Activated CD4-positive, alpha-beta T cell treated with anti-CD3 and anti-CD28 coated beads for 1 hour (primary cell): Measurements from ENCODE around the gene CEP128.

Experiments used
- DNase-seq: peaks from one replicate; pipeline ENCODE4 v3.0.0-alpha.2; 2020

Gene CEP128

DNA sequence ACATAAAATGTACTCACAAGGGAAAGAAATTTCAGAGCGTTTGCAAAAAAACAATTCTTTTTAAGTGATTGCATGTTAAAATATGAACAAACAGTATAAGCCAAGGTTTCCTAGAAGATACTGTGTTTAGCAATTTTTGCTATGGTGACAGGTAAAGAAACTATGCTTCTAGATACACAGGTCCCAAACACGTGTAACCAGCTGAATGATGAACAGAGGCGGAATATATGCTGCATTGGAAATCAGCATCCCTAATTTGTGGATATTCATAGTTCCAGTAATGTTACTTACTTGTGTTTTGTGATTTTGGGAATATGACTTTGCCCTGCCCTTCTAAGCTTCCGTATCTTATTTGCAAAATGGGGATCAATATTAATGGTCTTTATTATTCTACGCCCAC lies 403.9 kb downstream of the CEP128 start:
- no peak for DNase-seq

DNA sequence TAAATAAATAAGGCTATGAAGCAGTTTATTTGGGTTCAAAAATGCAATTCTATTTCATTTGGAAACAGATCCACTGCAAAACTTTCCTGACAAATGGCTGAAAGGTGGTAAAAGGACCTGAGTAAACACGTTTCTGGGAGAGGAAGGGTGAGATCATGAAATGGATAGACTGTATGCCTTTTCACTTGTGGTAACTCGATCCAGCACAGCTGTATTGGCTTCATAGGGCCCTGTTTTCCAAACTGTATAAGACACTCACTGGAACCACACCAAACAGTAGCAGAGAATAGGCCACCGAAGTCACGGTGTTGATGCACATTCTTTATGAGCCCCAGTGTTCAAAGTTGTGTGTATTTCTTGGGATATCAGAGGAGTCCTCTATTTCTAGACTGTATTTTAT lies 405.1 kb downstream of the CEP128 start:
- no peak for DNase-seq

DNA sequence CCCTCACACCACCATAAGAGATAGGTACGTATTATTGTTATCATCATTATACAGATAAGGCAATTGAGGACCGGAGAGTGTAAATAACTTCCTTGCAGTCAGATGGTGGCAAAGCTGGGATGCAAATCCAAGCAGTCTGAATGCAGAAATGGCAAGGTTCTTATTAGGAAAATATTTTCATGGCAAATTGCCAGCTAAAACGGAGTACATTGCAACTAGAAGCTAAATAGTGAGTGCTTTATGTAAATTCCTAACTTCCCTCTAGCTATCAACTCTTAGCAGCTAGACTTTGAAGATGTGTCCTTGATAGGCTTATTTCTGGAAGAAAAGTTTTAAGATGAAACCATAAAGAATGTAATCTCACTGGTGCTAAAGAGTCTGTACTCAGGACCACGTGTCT lies 406.4 kb downstream of the CEP128 start:
- no peak for DNase-seq

DNA sequence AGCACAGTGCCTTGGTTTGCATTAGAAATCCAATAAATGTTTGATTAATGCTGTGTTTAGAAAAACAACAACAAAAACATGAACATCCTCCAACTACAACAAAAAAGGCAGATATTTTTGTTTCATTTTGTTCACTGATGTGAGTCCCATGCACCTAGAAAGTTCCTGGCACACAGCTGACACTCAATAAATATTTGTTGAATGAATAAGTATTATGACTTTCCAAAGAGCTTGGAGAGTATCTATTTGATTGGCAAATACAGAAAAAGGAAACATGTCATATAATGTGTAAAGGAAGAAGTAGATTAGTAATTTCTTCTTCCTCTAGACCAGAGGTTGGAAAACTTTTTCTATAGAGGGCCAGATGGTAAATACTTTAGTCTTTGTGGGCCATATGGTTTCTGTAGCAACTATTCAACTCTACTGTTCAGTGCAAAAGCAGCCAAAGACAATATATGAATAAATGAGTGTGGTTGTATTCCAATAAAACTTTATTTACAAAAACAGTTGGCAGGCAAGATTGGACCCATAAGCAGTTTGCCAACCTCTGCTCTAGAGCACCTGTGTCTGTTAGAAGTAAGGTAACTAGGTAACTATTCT lies 417.9 kb downstream of the CEP128 start:
- no peak for DNase-seq

DNA sequence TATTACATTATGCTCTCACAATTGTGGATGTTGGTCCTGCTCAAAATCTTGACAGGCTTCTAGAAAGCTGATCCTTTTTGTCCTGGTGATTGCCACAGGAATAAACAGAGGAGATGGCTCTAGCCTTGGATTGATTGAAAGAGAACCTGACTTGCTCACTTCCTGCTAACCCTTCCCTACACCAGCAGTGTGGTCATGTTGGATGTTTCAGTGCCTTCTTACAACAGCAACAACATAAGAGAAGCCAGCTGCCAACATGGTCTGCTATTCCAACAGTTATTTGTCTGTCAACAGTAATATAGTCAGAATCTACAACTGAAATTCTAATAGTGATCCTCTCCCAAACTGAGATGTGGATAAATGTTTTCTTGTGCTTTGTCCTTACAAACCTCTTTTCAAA lies 418.6 kb downstream of the CEP128 start:
- DNase-seq, result no peak

DNA sequence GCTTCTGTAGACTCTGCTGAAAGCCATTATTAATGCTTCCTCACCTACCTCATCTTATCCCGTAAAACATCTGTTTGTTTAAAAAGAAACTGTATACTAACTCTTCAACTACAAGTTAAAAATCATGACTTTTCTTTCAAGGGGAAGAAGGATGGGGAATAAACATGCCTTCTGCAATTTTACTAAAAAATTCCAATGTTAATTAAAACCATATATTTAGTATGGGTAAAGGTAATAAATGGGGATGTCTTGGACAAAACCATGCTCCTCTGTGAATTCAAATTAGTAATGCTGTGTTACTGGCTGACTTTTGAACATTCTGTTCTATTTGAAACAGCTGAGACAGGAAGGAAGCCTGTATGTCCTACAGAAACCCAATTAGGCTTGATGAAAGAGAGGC lies 419.1 kb downstream of the CEP128 start:
- DNase-seq, result no peak

DNA sequence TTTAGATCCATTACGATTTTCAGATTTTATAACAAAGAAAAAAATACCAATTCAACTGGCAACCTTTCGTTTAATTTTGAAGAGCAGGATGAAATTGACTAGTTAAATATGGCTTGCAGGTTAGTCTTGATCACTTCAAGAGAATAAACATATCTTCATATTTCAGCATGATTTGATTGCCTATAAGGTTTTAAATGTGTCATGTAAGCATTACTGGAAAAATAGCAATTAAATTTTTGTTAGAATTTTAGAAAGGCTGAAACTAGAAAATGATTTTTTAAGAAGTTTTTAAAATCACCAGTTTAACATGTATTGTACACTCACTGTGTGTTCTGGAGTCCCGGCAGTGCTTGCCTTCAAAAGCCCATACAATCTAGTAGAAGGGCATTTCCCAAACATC lies 420.1 kb downstream of the CEP128 start:
- DNase-seq, result no peak

DNA sequence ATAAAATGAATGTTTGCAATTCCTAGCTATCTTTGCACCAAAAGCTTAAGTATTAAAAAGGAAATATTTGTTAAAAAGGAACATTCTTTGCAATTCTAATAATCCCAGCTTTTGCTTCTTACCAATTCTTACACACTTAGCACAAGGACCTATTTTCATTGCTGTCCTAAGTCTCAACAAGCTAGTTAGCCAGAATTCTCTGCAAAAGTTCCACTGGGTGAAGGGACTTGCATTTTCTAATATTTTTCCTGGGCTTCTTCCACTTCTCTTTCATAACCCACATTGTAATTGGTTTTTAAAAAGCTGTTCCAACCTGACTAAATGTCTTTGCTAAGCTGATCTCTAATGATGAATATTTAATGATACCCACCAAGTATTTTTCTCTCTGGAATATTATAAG lies 422.5 kb downstream of the CEP128 start:
- no peak for DNase-seq

DNA sequence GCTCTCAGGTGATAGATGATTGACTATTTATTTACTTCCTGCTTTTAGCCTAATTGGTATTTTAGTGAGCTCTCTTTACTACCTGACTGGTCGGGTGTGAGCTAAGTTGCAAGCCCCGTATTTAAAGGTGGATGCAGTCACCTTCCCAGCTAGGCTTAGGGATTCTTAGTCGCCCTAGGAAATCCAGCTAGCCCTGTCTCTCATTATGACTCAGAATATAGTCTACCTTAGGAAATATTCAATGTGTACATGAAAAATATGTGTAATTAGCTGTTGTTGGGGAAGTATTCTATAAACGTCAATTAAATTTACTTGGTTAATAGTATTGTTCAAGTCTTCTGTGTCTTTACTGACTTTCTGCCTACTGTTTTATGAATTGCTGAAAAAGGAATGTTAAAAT lies 423.4 kb downstream of the CEP128 start:
- DNase-seq, result no peak

DNA sequence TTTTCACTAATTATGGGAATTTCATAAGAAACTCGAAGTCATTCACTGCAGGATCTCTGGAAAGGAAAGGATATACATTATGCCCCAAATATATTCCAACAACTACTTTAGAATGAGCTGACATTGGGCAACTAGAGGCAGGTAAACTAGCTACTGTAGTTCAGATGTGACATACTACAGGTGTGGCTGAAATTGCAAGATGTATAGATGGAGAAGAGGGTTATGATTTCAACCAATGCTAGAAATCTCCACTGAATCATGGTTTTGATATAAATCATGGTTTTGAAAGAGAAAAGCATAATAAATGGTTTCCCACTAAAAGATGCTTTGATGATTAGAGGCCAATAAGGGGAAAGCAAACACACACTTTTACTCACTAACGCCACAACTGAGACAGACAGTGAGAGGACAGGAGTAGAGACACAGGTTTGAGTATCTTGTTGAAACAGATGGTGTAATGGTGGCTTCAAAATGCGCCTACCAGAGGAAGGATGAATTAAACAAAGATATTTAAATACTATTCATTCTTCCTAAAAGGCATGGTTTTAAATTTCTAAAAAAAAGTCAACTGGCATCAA lies 434.2 kb downstream of the CEP128 start:
- DNase-seq, result no peak

DNA sequence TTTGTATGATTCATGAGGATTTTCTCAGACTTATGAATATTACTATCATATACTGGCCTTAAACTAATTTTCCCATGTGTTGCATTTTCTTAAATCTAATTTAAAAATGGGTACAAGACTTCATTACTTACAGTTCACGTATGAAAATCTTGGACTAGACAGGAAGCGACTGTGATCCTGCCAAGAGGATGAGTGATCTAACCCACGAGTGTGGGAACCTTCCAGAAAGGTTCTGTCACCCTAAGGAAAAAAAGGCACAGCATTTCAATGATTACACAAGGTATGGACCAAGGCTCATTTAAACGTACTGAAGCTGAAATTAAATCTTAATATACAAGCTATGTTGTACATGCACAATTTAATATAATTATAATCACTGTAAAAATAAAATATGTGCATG lies 436.8 kb downstream of the CEP128 start:
- no peak for DNase-seq

DNA sequence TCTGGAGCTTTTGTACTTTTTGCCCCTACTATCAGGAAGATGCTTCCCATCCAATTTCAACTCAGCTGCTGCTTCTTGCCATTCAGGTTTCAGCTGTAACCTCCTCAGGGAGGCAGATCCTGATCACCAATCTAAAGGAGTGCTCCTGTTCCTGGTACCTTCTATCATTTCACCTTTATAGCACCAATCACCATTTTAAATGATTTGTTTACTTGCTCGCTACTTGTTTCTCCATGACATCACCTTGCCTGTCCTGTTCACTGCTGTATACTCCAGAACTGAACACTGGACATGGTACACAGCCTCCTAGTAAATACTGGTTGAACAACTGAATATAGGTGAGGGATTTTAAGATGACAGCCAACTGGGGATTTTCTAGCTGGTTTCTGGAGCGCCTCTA lies 443.0 kb downstream of the CEP128 start:
- DNase-seq, result no peak

DNA sequence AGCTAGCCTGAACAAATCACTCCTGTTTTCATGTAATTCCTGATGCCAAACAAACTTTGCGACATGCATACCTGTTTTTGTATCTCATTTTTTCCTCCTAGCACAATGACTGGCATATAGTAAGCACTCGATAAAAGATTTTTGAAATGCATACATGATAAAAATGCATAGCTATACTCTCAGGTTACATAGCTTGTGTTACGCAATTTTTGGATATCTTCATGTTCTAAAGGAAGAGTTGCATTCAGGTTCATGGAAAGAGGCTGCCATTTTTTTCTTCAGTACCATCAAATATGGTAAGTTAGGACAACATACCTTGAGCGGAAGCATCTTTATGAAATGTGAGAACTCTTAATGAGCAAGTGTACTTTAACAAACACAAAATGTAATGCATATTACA lies 445.4 kb downstream of the CEP128 start:
- DNase-seq, result no peak

DNA sequence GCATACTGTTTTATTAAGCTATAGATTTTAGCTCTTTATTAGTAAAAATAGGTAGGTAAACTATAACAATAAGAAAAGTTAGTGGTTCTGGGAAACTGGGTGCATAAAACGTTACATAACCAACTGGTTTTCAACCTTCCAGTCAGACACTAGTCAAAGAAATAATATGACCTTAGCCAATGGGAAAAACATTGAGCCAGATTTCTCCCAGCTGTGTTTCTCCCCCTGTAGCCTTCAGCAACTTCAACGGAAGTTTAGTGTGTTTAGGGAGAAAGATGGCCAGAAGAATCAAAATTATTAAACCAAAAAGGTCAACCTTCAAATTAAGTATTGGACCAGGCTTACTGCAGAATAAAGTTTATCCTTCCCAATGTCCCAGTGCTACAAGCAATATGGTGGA lies 446.8 kb downstream of the CEP128 start:
- no peak for DNase-seq

DNA sequence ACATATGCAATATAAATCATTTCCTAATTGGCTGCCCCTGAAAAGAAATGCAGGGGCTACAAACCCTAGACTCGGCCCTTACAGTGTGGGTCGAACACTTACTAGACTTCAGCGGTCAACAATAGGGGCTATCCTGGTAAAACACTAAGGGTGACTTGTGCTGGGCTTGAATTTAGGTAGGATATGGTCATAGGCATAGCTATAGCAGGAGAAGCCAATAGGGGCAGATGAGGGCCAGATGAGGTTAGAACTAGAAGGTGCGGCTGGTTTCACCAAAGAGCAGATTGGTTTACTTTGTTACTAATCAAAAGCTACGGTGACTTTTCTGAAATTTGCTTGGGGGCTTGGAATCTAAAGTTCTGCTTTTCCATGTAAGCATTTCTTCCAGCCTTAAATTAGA lies 447.9 kb downstream of the CEP128 start:
- DNase-seq, result no peak

DNA sequence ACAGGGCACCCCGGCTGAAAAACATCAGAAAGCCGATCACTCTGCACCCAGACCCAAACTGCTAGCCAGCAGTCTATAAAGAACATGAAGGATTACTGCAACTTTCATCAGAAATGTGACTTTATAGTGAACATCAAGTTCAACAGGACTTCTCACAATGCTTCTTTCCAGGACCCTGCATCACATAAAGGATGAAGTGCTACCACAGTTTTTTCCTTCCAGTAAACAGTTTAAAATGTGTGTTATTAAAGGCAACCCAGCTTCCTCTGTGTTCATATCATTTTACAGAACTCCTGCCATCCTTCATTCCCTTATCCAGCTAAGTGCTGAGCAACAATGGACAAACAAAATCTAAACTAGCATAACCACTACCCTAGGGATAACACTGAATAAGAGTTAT lies 449.9 kb downstream of the CEP128 start:
- no peak for DNase-seq

DNA sequence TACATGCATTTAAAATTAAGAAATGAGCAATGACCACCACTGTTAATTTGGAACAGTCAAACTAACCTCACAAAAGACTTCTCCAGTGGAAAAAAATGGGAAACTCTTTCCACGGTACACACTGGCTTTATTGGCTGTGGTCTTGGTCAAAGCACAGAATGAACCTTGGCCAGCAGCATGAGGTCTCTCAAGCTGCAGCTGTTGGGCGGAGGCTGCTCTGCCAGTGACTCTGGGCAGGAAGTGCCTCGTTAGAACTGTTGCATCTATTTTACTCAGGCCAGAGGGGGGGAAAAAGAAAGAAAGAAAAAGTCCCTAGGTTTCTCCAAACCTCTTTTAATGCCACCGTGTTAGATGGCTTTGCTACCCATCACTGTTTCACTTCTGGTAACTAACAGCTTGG lies 450.4 kb downstream of the CEP128 start:
- DNase-seq, result no peak

DNA sequence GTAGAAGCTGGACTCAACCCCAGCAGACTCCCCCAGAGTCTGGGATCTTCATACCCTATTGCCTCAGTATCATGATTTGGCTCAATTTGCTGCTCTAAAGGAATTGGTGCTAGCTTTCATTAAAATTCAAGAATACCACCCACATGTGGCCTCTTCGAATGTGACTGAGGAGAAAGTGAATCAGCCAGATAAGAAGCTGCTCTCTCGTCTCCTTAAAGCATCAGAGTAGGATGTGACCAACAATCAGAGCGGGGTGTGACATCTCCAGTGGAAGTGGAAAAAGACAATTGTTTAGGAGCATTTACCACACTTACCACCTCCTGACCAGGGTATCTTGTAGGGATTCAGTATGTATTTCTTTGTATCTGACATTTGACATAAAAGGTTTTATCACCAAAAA lies 452.0 kb downstream of the CEP128 start:
- no peak for DNase-seq

DNA sequence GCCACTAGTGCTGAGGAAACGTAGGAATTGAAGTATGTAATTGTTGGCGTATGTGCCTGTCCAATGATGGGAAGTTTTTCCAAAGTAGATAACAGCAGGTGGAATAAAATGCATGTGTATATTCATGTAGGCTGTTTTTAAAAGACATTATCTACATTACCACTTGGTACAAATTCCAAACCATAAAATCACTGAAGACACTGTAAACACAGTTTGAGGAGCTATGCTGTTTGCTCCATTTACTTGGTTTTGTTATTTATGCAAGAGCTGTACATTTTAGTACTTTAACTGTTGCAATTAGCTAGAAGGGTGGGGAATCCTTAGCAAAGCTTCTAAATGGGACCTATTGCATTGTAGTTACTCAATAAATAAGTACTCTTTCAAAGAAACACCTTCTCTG lies 455.8 kb downstream of the CEP128 start:
- DNase-seq, result no peak

DNA sequence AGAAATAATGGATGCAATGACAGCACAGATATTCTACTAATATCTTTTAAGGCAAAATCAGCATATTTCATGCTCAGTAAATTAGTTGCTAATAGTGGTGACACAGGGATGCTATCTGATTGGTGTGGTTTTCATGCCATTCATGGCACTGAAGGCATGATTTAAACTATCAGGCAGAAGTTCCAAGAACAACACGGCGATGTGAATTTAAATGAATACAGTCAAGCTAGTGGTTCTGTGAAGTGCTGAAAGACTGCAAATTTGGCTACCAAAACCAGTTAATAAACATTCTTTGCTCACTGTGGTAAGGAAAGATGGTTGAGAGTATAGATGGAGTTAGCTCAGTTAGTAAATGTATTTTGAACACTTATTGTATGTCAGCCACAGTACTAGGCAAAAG lies 458.2 kb downstream of the CEP128 start:
- DNase-seq, result no peak

DNA sequence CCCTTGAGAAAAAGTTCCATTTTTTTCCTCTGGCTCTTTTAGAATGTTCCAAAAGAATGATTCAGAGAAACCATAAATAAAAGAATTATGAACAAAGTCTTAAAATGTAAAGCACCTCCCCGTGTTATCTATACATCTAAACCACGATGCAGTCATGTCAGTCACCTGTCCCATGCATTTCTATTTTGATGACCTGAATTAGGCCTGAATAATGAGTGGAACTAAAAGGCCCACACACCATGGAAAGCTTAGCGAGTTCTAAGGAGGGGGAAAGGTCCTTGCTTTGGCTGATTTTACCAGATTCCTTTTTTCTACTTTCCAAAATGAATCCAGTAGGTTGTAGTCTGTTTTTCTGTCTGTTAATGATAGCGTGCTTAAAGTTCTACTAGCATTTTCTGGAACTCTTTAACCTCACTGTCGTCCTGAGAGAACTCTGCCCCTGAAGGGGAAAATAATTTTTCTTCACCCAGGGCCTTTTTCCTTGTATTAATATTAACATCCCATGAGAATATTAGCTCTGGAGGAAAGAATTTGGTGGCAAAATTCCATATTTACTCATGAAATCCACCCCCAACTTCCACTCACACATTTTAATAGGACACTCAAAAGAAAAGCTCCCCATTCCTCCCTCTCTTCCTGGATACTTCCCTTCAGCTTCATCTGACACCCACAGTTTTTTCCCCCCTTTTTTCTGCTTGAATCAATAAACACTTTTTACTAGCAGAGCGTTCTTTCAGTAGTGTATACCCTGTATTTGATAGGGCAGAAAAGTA lies 464.0 kb downstream of the CEP128 start:
- no peak for DNase-seq

DNA sequence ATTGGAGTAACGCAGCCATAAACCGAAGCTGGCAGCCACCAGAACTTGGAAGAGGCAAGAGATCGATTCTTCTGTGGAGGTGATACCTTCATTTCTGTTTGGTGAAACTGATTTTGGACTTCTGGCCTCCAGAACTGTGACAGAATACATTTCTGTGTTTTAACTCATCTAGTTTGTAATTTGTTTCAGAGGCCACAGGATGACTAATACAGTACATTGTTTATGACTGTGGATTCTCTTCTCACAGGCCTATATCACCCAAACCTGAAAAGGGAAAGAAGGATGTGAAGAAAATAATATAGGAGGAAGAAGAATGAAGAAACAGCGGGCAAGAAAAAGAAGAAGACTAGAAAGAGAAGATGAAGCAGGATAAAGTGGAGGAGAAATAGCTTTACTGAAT lies 466.5 kb downstream of the CEP128 start:
- no peak for DNase-seq

DNA sequence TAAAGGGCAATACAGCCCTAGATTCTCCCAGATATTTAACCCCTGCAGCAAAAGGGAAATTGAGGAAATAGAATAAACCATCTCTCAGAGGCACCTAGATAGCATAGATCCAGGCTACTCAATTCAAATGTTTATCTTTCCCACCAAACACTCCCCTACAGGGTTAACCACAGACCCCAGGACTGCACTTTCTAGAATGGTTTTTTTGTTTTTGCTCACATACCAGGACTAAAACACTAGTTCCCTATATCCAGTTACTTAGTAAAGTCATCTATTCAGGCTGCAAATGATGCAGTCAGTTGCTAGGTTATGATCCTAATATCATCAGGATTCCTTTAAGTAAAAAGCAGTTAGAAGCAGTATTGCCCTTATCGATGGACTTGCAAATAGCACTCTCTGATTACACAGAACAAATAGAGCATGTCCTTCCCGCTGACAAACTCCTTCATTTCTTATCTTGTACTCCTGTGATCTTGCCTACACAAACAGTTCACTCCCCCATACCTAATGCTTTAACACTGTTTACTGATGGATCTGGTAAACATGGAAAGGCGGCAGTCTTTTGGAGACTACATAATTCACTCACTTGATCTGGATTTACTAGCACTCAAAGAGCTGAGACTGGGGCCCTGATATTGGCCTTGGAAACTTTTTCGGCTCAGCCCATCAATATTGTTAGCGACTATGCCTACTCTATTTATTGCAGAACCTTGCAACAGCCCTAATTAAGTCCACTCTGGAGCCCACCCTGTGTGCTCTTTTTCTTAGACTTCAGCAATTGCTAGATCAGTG lies 473.0 kb downstream of the CEP128 start:
- no peak for DNase-seq
